B cell (primary cell): ENCODE data around the gene HLX. TPM values are rescaled to one million over a fixed set of nuclear protein-coding genes. Genes with fewer than 3 reads are reported as not detected.

Experiments
- ATAC-seq: fragments of 200-7000 bp; cut with Tn5 transposase; one replicate; pipeline ENCODE4 v1.10.0; 2021; ENCODE audit warnings: low read depth, mild to moderate bottlenecking, moderate number of reproducible peaks, moderate library complexity
- CTCF ChIA-PET: fragments of 350-600 bp; sonication (Branson Sonifier 250); formaldehyde crosslinking; loops from one replicate; lab custom pipeline; 2021; ENCODE audit warnings: antibody characterized with exemption, inconsistent platforms; lab: Charles Lee
- POLR2A ChIA-PET: fragments of 350-600 bp; sonication (Branson Sonifier 250); formaldehyde crosslinking; loops from one replicate; lab custom pipeline; 2021; ENCODE audit warnings: antibody characterized with exemption; lab: Charles Lee
- DNase-seq: peaks from one replicate; pipeline ENCODE4 v3.0.0; 2013
- H2AFZ ChIP-seq: 2 replicates; pipeline ENCODE4 v1.6.1; 2012; ENCODE audit warnings: mild to moderate bottlenecking, low read depth, low read length; ENCODE audit not compliant: insufficient read depth, poor library complexity, severe bottlenecking
- H3K27ac ChIP-seq, 2 donors: 1 replicate in 1 of 2; 2 replicates in 1 of 2; pipeline ENCODE4 v1.5.1; 2012 to 2013; ENCODE audit warnings: low read length in 2 of 2, mild to moderate bottlenecking in 2 of 2, moderate library complexity in 1 of 2
- H3K27me3 ChIP-seq, 4 experiments: fragments of 200-600 bp in 1 of 4; sonication (generic) in 1 of 4; replicated peaks in 1 of 4; 1 replicate in 2 of 4; 2 replicates in 2 of 4; pipeline versions ENCODE4 v1.6.1 to v1.7.0; 2013 to 2016; ENCODE audit warnings: low read length in 3 of 4, mild to moderate bottlenecking in 2 of 4, mixed read lengths in 1 of 4, moderate library complexity in 1 of 4; ENCODE audit not compliant: insufficient read depth in 4 of 4, control insufficient read depth in 3 of 4; ENCODE audit errors: control extremely low read depth in 1 of 4
- H3K36me3 ChIP-seq, 2 experiments: replicated peaks in 1 of 2; 1 replicate in 1 of 2; 2 replicates in 1 of 2; pipeline versions ENCODE4 v1.6.1 to v1.7.1; 2013; ENCODE audit warnings: low read length in 1 of 2; ENCODE audit not compliant: insufficient read depth in 2 of 2, control insufficient read depth in 1 of 2; ENCODE audit errors: control extremely low read depth in 1 of 2, extremely low read depth in 1 of 2
- H3K4me1 ChIP-seq, 2 donors: fragments of 200-600 bp in 1 of 2; sonication (generic) in 1 of 2; 1 replicate in 1 of 2; 2 replicates in 1 of 2; pipeline versions ENCODE4 v1.5.1 to v1.6.1; 2013 to 2017; ENCODE audit warnings: low read length in 2 of 2; ENCODE audit not compliant: control insufficient read depth in 2 of 2, insufficient read depth in 2 of 2
- H3K4me2 ChIP-seq: replicated peaks from 2 replicates; pipeline ENCODE3; 2012; ENCODE audit warnings: mild to moderate bottlenecking, low read depth, low read length; ENCODE audit not compliant: poor library complexity, severe bottlenecking
- H3K4me3 ChIP-seq, 5 experiments: fragments of 200-600 bp in 1 of 5; sonication (generic) in 1 of 5; 1 replicate in 3 of 5; 2 replicates in 2 of 5; pipeline versions ENCODE4 v1.5.1 to v1.7.0; 2011 to 2016; ENCODE audit warnings: low read length in 4 of 5, mild to moderate bottlenecking in 4 of 5, low read depth in 2 of 5, control low read depth in 1 of 5, moderate library complexity in 1 of 5; ENCODE audit not compliant: insufficient read depth in 1 of 5; ENCODE audit errors: control extremely low read depth in 1 of 5, extremely low read depth in 1 of 5
- H3K79me2 ChIP-seq: fragments of 200-600 bp; sonication (generic); one replicate; pipeline ENCODE4 v1.6.0; 2016; ENCODE audit warnings: low read length; ENCODE audit not compliant: control insufficient read depth, insufficient read depth
- H3K9ac ChIP-seq: fragments of 200-600 bp; sonication (generic); 2 replicates; pipeline ENCODE4 v1.6.1; 2017; ENCODE audit warnings: mild to moderate bottlenecking, low read length, moderate library complexity
- H3K9me3 ChIP-seq, 3 donors: one replicate each; pipeline versions ENCODE4 v1.6.1 to v1.7.1; 2013; ENCODE audit warnings: low read length in 2 of 3; ENCODE audit not compliant: control insufficient read depth in 2 of 3, insufficient read depth in 1 of 3; ENCODE audit errors: control extremely low read depth in 1 of 3
- H4K20me1 ChIP-seq: 2 replicates; pipeline ENCODE4 v1.6.0; 2012; ENCODE audit warnings: mild to moderate bottlenecking, low read length; ENCODE audit not compliant: insufficient read depth, control insufficient read depth, poor library complexity, severe bottlenecking
- H3K27ac Mint-ChIP-seq: one replicate; pipeline ENCODE4 v1.8.0; 2021; ENCODE audit warnings: mixed read lengths
- H3K27me3 Mint-ChIP-seq: one replicate; pipeline ENCODE4 v1.8.0; 2021; ENCODE audit warnings: mixed read lengths
- H3K4me1 Mint-ChIP-seq: one replicate; pipeline ENCODE4 v1.8.0; 2021; ENCODE audit warnings: mixed read lengths
- H3K4me3 Mint-ChIP-seq: one replicate; pipeline ENCODE4 v1.8.0; 2021; ENCODE audit warnings: mixed read lengths
- H3K9me3 Mint-ChIP-seq: one replicate; pipeline ENCODE4 v1.8.0; 2022; ENCODE audit warnings: mixed read lengths; ENCODE audit not compliant: insufficient read depth
- CTCF ChIP-seq: fragments of 200-600 bp; IDR thresholded peaks from one replicate; pipeline ENCODE4 v1.8.0; 2022; ENCODE audit warnings: antibody characterized with exemption, mild to moderate bottlenecking
- EZH2 ChIP-seq: IDR thresholded peaks from 2 replicates; pipeline ENCODE4 v1.6.1; 2012; ENCODE audit warnings: borderline replicate concordance, low read depth, mild to moderate bottlenecking, moderate library complexity, low read length; ENCODE audit not compliant: insufficient read depth, poor library complexity, severe bottlenecking
- WGBS: methylation state at CpG from one replicate; pipeline ENCODE4 v1.1.5; 2013; ENCODE audit warnings: missing lambda C conversion rate; ENCODE audit not compliant: insufficient coverage; 5-methylcytosine and 5-hydroxymethylcytosine counted together
- intact Hi-C: fragments of 100-400 bp; cut with micrococcal nuclease; formaldehyde crosslinking; loops from one replicate; pipeline ENCODE4 v1.10.0; 2022
- polyA plus RNA-seq: library from polyadenylated mRNA; depleted of rRNA; stranded (reverse); fragments of >200 nt; gene quantifications from 2 replicates; pipeline ENCODE4 v1.2.3, GENCODE V29; 2012
- total RNA-seq, 2 donors: library from RNA; stranded (reverse); fragments of 120-200 nt in 1 of 2; gene quantifications; 1 replicate in 1 of 2; 2 replicates in 1 of 2; pipeline versions ENCODE4 v1.2.3 to v1.2.4, GENCODE V29; 2013 to 2022

The HLX gene
- total and polyA plus RNA-seq, 2 donors (not counting 1 experiment from before 2014, with no cell fraction given) = 3.4 to 9.1 TPM

GRCh38 chr1:220834155-220834870, 44.9 kb upstream of the HLX start:
- H3K27me3 Mint-ChIP-seq = peaks cover 4% of the 10 kb centered on the region
- H3K4me1 Mint-ChIP-seq = no peaks in the 10 kb centered on the region
- WGBS = 91% methylated on average over 4 of the region's 4 CpGs
- Histone ChIP-seq H3K9ac (no peak overlapping the region), H3K27me3 (peaks cover 0 to 3% (median 0%) of the 10 kb centered on the region in 4 experiments), H3K9me3 (no peaks in the 10 kb centered on the region), H3K79me2 (no peaks in the 10 kb centered on the region), H4K20me1 (no peaks in the 10 kb centered on the region), H3K4me2 (no peak overlapping the region), H3K36me3 (no peaks in the 10 kb centered on the region), H3K4me3 (no peak overlapping the region), H2AFZ (no peak overlapping the region), H3K27ac (no peak overlapping the region), H3K4me1 (no peaks in the 10 kb centered on the region)
- intact Hi-C loops = no loop called here
- H3K27ac Mint-ChIP-seq = no peak overlapping the region
- DNase-seq = no peak
- TF ChIP-seq CTCF (no peak), EZH2 (no peak)
- no peak for ATAC-seq
- H3K4me3 Mint-ChIP-seq = no peak overlapping the region
- no peaks in the 10 kb centered on the region for H3K9me3 Mint-ChIP-seq
- ChIA-PET CTCF (interaction anchor here (0.9 kb wide), 1 partner anchor 601 kb away, joined by 3 read pairs; no protein-coding TSS in a partner anchor), POLR2A (no interaction called here)

- intact Hi-C loops = no loop called here
- H3K9me3 ChIP-seq = no peaks in the 10 kb centered on the region
- ATAC-seq (no peak), DNase-seq (no peak)
- H3K36me3 ChIP-seq = no peaks in the 10 kb centered on the region
- H4K20me1 ChIP-seq = no peaks in the 10 kb centered on the region
- H3K4me3 Mint-ChIP-seq = no peak overlapping the region
- WGBS = 100% methylated on average over 1 of the region's 5 CpGs
- no peaks in the 10 kb centered on the region for H3K4me1 ChIP-seq
- no peak overlapping the region for H3K4me3 ChIP-seq
- no peaks in the 10 kb centered on the region for H3K27me3 ChIP-seq
- H3K4me1 Mint-ChIP-seq = no peaks in the 10 kb centered on the region
- peaks cover 6% of the 10 kb centered on the region for H3K27me3 Mint-ChIP-seq
- H3K79me2 ChIP-seq = no peaks in the 10 kb centered on the region
- H3K4me2 ChIP-seq = no peak overlapping the region
- no peak overlapping the region for H2AFZ ChIP-seq
- POLR2A ChIA-PET = no interaction called here
- H3K9ac ChIP-seq = no peak overlapping the region
- no peaks in the 10 kb centered on the region for H3K9me3 Mint-ChIP-seq
- CTCF ChIA-PET = no interaction called here
- no peak overlapping the region for H3K27ac Mint-ChIP-seq
- no peak for TF ChIP-seq EZH2
- TF ChIP-seq CTCF = no peak
- H3K27ac ChIP-seq = no peak overlapping the region
Measured at GRCh38 chr1:220838578-220838977, 40.7 kb upstream of the HLX start.
